ENCODE results near the gene SZRD1.

DNA sequence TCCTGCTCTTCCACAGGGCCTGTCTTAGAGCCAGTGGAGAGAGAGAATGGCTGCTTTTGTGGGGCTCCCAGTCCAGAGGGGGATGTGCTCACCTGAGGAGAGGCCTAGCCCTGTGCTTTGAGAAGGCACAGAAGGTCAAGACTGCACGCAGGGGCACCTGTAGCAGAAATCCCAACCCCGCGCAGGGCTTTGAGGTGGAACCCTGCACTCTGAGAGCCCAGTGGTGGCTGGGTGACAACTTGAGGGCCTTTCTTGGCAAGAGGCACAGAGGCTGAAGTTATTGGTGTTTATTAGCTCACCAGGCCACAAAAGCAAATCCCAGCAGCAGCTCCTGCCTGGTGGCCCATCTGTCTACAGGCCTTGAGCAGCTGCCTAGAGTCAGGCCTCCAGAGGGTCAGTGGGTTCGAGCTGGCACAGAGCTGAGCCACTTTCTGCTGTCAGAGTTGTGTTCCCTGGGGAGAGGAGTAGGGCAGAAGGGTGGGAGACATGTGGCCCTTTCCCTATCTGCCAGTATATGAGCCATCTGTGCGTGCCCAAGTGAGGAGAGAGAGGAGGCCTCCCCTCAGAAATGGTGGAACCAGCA is 31.4 kb downstream of the SZRD1 start:
- TF ChIP-seq, protein P1, sequence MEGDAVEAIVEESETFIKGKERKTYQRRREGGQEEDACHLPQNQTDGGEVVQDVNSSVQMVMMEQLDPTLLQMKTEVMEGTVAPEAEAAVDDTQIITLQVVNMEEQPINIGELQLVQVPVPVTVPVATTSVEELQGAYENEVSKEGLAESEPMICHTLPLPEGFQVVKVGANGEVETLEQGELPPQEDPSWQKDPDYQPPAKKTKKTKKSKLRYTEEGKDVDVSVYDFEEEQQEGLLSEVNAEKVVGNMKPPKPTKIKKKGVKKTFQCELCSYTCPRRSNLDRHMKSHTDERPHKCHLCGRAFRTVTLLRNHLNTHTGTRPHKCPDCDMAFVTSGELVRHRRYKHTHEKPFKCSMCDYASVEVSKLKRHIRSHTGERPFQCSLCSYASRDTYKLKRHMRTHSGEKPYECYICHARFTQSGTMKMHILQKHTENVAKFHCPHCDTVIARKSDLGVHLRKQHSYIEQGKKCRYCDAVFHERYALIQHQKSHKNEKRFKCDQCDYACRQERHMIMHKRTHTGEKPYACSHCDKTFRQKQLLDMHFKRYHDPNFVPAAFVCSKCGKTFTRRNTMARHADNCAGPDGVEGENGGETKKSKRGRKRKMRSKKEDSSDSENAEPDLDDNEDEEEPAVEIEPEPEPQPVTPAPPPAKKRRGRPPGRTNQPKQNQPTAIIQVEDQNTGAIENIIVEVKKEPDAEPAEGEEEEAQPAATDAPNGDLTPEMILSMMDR (conservative IDR thresholded peaks at IDR 0.05), result no peak
- no peak for TF ChIP-seq EZH2 (IDR thresholded peaks at IDR 0.05; ENCODE audit: low read depth)
